Activated CD4-positive, alpha-beta T cell treated with anti-CD3 and anti-CD28 coated beads, Interleukin-2, amount 50 U/mL, for 16 hours (primary cell): Measurements from ENCODE around the gene PROSER3.

ENCODE experiments used
- DNase-seq: peaks from one replicate; pipeline ENCODE4 v3.0.0-alpha.2; 2020

PROSER3 gene

DNA sequence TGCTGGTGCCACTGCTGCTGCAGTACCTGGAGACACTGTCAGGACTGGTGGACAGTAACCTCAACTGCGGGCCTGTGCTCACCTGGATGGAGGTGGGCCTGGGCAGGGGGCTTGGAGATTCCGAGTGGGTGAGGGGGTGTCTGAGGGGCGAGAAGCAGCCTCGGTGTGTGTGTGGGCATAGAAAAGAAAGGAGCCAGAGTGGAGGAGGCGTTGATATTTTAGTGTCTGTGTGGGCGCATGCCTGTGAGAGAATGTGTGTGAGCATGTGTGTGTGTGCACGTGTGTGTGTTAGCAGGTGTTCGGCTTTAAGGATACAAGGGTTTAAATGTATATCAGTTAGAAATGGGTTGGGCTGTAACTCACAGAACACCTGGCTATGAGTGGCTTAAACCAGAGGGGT, 21.1 kb downstream of the PROSER3 start:
- no peak for DNase-seq

DNA sequence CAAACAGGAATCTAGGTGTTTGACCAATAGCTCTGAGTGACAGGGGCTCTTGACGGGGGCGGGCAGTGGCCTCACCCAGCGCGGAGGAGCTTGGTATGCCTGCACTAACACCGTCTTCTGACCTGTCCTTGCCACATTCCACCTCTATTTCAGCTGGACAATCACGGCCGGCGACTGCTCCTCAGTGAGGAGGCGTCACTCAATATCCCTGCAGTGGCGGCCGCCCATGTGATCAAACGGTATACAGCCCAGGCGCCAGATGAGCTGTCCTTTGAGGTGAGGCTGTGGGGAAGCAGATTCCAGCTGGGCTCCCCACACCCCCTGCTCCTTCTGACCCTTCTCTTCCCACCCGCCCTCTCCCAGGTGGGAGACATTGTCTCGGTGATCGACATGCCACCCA, 22.1 kb downstream of the PROSER3 start:
- DNase-seq: no peak

DNA sequence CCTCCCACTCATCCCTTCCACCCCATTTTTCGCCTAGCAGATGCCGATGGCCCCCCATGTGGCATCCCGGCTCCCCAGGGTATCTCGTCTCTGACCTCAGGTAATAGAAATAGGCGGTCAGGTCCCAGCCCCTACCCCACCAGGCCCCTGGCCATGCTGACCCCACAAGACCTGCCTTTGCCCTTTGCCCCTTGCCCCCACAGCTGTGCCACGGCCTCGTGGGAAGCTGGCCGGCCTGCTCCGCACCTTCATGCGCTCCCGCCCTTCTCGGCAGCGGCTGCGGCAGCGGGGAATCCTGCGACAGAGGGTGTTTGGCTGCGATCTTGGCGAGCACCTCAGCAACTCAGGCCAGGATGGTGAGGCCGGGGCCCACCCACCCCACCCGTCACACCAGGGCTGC, 22.7 kb downstream of the PROSER3 start:
- DNase-seq: no peak

DNA sequence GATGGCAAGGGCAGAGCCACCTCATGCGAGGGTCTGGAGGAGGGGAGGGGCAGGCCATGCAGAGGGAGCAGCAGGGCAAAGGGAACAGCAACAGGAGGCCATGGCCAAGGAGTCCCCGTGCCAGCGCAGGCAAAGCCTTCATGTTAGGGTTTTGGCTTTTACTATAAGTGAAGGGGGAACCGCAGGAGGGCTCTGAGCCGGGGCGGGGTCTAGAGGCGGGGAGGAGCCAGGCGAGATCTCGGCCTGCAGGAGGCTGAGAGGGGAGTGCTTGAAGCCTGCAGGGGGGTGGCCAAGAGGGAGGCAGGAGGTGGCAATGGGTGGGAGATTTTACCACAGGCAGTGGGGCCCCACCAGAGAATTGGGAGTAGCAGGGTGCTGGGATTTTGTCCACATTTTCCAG, 23.7 kb downstream of the PROSER3 start:
- no peak for DNase-seq

DNA sequence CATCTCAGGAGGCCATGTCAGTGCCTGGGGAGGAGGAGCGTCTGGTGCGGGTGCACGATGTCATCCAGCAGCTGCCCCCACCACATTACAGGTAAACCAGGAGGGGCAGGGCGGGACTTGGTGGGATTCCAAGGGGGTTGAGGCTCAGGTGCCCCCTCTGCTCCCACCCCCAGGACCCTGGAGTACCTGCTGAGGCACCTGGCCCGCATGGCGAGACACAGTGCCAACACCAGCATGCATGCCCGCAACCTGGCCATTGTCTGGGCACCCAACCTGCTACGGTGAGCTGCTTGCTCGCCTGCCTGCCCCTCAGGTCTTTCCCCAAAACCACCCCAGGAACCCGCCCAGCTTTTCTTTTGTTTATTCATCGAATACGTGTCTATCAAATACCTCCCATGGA, 24.6 kb downstream of the PROSER3 start:
- no peak for DNase-seq

DNA sequence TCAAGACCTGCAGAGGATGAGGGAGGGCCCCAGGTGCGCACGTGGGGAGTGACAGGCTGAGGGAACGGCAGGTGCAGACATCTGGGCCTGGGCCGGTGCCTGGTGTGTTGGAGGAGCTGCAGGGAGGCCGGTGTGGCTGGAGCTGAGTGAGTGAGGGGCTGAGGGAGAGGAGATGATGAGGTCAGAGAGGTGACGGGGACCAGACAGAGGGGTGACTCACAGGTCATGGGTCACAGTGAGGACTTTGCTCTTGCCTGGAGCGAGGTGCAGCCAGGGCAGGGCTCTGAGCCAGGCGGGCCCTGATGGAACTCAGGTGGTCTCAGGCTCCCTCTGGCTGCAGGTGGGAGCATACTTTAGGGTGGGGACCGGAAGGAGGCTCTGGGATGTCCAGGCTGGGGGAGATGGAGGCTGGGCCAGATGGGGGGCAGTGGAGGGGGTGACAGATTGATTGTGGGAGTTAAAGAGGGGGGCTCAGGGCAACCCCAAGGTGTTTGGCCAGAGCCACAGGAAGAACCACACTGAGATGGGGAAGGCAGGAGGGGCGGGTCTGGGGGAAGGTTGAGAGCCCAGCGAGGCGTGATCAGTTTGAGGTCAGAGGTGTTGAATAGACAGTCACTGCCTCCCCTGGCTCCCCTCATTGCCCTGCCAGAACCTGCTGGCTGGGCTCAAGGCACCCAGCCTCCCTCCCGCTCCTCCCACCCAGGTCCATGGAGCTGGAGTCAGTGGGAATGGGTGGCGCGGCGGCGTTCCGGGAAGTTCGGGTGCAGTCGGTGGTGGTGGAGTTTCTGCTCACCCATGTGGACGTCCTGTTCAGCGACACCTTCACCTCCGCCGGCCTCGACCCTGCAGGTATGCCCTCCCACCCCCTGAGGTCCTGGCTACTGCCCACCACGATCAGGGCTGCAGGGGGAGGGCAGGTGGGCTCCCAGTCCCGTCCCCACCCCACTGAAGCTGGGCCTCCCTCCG, 25.8 kb downstream of the PROSER3 start:
- no peak for DNase-seq

DNA sequence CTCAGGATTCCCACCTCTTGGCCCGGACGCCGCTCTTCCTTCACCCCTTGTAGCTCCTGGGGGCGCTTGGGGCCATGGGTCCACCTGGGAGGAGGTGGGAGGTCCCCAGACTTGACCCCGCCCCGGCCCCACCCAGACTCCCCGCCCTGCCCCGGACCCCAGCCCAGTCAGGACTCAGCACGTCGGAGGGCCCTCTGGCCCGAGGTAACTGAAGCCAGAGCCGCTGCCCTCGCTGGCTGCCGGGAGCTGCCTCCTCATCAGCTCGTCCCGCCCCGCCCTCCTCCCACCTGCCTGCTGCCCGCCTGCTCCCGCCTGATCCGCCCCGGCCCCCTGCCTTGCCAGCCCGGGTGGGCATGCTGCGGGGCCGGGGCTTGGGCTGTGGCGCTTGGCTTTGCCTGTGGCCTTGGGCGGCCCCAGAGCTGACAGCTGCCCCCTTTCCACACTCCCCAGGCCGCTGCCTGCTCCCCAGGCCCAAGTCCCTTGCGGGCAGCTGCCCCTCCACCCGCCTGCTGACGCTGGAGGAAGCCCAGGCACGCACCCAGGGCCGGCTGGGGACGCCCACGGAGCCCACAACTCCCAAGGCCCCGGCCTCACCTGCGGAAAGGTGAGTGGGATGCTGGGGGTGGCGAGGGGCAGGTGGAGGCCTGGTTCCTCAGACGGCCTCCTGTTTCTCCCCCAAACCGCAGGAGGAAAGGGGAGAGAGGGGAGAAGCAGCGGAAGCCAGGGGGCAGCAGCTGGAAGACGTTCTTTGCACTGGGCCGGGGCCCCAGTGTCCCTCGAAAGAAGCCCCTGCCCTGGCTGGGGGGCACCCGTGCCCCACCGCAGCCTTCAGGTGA, 26.7 kb downstream of the PROSER3 start:
- no peak for DNase-seq

DNA sequence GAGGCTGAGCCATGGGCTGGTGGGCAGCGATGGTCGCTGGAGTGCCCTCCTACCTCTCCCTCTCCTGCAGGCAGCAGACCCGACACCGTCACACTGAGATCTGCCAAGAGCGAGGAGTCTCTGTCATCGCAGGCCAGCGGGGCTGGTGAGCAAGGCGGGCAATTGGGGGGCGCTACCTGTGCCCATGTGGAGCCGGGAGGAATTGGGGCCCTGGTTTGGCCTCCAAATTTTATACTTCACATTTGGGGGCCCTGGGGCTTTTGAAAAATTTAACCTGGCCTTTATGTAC, 27.3 kb downstream of the PROSER3 start:
- DNase-seq: no peak

DNA sequence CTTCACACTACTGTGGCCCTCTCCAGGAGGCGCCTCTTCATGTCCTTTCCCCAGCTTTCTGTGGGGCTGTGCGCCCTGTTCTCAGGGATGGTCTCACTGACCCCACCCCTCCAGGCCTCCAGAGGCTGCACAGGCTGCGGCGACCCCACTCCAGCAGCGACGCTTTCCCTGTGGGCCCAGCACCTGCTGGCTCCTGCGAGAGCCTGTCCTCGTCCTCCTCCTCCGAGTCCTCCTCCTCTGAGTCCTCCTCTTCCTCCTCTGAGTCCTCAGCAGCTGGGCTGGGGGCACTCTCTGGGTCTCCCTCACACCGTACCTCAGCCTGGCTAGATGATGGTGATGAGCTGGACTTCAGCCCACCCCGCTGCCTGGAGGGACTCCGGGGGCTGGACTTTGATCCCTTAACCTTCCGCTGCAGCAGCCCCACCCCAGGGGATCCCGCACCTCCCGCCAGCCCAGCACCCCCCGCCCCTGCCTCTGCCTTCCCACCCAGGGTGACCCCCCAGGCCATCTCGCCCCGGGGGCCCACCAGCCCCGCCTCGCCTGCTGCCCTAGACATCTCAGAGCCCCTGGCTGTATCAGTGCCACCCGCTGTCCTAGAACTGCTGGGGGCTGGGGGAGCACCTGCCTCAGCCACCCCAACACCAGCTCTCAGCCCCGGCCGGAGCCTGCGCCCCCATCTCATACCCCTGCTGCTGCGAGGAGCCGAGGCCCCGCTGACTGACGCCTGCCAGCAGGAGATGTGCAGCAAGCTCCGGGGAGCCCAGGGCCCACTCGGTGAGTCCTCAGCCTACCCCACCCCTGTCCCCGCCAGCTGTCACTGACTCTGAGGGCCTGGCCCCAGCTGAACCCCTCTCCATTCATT, 28.6 kb downstream of the PROSER3 start:
- no peak for DNase-seq

DNA sequence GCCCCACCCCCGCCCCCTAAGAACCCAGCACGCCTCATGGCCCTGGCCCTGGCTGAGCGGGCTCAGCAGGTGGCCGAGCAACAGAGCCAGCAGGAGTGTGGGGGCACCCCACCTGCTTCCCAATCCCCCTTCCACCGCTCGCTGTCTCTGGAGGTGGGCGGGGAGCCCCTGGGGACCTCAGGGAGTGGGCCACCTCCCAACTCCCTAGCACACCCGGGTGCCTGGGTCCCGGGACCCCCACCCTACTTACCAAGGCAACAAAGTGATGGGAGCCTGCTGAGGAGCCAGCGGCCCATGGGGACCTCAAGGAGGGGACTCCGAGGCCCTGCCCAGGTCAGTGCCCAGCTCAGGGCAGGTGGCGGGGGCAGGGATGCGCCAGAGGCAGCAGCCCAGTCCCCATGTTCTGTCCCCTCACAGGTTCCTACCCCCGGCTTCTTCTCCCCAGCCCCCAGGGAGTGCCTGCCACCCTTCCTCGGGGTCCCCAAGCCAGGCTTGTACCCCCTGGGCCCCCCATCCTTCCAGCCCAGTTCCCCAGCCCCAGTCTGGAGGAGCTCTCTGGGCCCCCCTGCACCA, 29.3 kb downstream of the PROSER3 start:
- DNase-seq: no peak

DNA sequence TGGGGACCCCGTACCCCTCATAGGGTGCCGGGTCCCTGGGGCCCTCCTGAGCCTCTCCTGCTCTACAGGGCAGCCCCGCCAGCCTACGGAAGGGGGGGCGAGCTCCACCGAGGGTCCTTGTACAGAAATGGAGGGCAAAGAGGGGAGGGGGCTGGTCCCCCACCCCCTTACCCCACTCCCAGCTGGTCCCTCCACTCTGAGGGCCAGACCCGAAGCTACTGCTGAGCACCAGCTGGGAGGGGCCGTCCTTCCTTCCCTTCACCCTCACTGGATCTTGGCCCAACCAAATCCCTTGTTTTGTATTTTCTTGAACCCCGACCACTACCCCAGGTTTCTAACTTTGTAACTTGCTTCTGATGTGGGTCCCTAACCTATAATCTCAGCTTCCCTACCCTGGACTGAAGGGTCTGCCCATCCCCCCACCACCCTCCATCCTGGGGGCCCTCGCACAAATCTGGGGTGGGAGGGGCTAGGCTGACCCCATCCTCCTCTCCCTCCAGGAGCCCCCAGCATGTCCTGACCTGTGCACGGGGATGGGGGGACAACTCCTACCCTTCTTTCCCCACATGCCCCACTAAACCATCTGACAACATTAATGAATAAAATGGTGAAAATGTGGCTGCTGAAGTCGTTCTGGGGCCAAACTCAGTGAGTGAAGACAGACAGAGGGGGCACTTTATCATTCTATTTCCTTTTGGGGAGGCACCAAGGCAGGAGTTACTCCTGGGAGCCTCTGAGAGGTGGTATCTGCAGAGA, 30.4 kb downstream of the PROSER3 start:
- DNase-seq: no peak

DNA sequence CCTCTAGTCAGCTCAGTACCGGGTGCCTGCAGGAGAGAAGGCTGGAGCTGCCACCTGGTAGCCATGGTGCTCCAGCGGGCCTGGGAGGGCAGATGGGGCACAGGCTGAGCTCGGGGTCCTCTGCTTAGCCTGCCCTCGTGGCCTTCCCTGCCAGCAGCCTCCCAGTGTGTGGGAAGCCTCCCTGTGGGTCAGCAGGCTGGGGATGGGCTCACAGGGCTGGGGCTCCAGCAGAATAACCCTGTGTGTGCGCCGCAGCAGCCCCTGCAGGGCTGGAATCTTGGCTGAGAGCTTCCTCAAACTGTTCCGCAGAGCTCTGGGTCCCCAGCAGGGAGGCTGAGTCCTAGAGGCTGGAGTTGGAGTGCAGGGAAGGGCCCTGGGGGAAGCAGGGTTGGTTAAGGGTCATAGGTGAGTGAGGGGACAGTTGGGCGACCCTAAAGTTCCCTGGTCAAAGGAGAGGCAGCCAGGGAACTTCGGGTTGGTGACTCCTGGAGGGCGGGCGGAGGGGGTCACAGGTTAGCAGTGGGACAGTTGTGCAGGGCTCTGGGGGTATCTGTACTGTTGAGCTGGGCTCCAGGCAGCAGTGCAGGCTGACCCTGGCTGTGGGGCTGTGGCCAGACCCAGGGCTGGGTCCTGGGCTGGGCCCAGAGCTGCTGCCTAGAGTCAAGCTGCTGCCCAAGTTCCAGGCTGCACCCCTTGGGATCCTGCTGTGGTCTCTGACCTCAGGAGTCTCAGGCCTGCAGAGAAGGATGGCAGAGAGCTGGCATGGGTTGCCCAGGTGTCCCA, 31.4 kb downstream of the PROSER3 start:
- no peak for DNase-seq

DNA sequence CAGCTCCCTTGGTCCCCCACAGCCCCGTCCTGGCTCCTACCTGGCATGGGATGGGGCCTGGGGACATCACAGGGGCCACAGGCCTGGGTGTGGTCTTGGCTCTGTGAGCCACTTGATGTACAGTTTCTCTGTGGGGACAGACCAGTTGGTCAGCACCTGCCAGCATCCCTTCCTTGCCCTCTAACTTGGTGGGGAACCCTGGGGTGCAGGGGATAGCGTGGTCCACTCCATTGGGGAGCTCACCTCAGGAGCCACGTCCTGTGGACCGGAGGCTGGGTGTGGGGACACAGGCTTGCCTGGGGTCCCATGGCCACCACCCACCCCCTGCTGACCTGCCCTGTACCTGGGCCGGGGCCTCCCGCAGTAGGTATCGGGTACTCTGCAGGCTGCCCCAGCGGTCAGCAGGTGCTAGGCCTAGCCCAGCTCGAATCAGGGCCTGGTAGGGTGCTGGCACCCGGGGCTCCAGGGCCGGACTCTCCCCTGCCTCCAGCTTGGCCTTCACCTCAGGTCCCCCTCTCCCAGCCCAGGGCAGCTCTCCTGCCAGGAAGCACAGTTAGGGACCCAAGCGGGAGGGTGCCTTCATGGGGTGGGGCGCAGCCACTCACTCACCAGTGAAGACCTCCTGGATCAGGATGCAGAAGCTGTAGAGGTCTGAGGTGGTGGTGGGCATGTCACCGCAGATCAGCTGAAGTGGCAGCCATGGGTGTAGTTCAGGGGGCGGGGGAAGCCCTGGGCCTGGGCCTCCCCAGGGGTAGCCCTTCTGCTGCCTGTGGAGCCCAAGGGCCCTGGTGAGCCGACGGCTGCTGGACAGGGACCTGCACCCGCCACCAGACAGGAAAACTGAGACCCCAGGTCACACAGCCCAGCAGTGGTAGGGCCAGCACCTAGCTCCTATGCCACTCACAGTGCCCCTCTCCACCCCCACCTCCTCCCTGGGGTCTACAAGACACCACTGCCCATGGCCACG, 32.3 kb downstream of the PROSER3 start:
- no peak for DNase-seq

DNA sequence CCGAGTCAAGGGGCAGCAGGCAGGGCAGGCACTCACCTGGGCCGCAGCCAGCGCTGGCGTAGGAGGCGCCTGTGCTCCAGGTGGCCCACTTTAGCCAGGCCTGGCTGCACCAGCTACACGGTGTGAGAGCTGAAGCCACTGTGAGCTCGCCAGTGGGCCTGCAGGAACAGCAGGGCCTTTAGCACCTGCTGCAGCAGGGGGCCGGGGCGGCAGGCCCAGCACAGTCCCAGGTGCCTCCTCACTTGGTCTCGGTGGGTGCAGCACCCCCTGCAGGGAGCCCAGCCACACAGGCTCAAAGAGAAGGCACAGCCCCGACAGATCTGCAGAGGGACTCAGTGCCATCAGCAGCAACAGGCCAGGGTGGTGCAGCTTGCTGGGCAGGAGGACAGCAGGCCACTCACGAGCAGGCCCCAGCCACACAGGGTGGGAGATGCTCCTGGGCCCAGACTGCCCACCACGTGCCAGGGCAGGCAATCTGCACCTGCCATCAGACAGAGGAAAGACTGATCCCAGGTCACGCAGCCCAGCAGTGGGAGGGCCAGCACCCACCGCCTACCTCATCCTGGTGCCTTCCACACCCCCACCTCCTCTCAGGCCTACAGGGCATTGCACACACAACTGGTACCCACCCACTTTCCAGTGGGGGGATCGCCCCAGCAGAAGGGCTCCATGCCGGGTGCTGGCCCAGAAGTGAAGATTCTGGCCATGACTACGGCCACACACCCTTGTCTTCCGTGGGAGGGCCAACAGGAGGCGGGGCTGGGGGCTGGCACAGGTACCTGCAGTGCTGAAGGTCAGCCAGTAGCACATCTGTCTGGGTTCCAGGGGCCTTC, 33.2 kb downstream of the PROSER3 start:
- DNase-seq: no peak

DNA sequence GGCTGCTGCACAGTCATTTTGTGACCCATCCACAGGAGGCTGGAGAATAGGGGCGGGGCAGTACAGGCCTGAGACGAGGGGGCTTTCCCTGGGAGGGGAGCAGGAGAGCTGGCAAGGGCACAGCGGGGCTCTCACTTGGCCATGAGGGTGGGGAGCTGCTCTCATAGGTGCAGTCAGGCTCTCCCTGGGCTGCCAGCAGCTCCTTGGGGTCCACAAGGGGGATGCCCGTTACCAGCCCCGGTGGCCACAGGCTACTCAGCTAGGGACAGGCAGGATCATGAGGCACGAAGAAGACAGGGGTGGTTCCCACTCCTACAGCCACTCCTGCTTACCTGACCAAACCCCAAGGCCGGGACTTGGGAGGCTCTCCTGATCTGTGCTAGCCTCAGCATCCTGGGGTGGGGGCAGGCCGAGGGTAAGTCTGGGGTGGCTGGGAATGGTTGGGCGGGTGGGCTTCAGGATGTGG, 33.9 kb downstream of the PROSER3 start:
- no peak for DNase-seq

DNA sequence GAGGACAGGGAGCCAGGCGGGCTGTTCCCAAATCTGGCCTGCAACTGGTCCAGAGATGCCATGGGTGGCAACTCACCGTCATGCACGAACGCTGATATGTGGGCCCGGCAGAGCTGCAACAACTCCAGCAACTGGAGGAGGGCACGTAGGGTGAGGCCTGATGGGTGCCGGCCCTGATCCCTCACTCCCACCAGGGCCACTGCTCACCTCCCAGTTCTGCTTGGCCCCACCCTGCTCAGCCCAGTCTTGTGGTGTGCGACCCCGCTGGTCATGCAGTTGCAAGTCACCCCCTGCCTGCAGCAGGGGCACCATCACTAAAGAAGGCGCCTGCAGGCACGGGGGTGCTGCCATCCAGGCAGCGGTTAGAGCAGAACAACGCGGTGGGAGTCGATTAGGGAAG, 34.3 kb downstream of the PROSER3 start:
- DNase-seq: no peak

DNA sequence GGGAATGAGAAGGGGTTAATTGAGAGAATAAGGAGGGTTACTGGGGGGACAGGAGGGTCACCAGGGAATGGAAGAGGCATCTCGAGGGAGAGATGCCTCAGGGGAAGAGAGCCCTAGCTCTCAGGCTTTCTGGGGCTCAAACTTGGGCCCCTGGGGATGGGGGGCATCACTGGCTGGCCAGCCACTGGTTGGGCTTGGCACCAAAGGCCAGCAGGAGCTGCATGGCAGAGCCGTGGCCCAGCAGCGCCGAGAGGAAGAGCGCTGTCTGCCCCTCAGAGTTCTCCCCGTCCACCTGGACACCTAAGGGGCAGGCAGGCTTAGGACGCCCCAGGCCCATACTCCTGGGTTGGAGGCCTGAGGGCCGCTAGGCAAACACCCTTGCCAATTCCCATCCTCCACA, 34.9 kb downstream of the PROSER3 start:
- no peak for DNase-seq

DNA sequence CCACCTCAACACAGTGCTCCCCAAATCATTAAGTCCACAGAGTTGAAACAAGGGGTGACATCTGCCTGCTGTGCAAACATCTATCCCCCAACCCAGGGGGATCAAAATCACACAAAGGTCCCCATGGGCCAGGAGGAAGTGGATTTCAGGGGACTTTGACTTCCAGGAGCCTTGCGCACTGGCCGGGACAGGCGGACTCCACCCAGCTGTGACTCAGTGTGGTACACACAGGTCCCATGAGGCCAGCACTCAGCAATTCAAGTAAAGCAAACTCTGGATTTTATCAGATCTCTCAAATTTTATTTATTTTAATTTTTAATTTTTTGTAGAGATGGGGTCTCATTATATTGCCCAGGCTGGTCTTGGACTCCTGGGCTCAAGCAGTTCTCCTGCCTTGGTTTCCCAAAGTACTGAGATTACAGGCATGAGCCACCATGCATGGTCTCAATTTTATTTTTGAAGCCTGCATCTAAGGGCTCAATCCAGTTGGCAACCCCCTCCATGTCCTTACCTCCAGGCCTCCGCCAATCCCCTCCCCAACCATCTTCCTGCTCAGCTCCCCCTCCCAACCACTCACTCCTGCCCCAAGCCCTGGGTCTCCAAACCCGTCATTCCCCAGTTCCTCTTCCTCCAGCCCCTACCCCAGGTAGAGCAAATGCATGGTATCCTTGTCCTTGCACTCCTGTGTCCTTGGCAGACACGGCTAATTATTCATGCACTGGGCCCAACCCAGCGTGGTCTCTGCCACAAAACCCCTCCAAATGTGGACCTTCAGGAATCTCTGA, 35.6 kb downstream of the PROSER3 start:
- no peak for DNase-seq
